Glomerular endothelial cell (primary cell): Measurements from ENCODE around the gene TRIP10. TPM values are rescaled to one million over a fixed set of nuclear protein-coding genes. Genes with fewer than 3 reads are reported as not detected.

Experiments used
- DNase-seq: peaks from one replicate; pipeline ENCODE4 v3.0.0-alpha.2; 2011; ENCODE audit warnings: low read depth, low spot score; ENCODE audit errors: extremely low read depth
- total RNA-seq: library from RNA; depleted of rRNA; stranded (reverse); fragments of >200 nt; gene quantifications from 2 replicates; pipeline ENCODE4 v1.2.3, GENCODE V29; 2015

Gene TRIP10
- total RNA-seq, 1 donor from 2014 or later = 83.8 TPM

DNA sequence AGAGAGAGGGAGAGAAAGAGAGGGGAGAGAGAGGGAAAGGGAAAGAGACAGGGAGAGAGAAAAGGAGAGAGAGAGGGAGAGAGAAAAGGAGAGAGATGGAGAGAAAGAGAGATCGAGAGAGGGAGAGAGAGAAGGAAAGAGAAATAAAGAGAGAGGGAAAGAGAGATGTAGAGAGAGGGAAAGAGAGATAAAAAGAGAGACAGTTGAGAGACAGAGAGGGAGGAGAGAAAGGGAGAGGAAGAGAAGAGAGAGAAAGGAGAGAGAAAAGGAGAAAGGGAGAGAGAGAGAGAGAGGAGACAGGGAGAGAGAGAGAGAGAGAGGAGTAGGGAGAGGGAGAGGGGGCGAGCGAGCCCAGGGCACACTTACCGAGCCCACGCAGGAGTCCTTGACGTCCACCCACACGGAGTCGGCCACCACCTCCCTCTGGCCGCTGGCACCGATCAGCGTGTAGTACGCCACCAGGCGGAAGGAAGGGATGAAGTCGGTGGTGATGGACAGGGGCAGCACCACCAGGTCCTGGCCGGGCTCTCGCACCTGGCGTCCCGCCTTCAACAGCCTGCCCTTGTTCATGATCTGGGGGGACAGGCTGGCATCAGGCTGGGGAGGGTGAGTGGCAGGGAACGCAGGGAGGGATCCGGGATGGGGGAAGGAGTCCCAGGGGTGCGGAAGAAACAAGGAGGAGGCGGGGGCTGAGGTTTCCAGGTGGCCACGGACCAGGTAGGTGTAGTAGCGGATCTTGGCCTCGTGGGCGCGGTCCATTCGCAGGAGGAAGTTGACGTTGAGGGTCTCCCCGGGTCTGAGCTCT, 29.0 kb upstream of the TRIP10 start:
- DNase-seq = no peak

DNA sequence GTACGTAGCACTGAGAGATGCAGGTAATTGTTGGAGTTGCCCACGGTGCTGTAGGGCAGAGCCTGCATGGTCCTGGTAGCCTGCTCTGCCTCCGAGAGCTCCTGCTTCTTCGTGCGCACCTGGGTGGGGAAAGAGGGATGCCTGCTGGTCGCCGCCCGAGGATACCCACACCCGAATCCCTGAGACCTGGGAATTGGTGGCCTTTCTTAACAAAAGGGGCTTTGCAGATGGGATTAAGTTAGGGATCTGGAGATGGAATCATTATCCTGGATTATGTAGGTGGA, 28.5 kb upstream of the TRIP10 start:
- no peak for DNase-seq

DNA sequence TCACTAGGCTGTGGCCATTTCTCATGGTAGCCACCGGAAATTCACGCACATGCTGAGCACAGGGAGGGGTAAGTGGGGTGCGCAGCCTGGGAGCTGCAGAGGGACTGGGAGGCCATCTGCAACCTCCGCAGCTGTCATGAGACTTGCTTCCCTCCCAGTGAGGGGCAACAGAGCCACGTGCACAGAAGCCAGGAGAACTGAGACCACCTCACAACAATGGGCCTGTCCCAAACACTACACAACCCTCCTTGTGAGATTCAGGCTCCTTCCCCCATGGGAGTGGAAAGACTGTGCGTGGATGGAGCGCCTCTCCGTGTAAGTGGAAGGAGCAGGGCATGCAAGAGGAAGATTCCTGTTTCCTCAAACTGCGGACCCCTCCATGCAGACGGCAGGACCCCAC, 27.9 kb upstream of the TRIP10 start:
- no peak for DNase-seq

DNA sequence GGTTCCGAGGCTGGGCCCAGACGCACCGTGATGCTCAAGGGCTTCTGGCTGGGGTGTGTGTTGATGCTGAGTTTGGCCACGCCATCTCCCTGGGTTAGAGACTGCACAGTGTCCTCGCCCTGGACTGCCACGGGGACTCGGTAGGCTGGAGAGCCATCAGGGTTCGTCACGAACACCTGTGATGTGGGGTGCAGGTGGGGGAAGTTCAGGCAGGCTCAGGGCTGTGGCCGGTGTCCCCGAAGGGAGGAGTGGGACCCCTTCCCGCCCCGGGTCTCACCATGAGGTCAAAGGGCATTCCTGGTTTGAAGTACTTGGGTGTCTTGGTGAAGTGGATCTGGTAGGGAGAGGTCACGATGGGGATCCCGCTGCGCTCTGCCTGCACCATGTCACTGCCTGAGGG, 27.2 kb upstream of the TRIP10 start:
- no peak for DNase-seq

DNA sequence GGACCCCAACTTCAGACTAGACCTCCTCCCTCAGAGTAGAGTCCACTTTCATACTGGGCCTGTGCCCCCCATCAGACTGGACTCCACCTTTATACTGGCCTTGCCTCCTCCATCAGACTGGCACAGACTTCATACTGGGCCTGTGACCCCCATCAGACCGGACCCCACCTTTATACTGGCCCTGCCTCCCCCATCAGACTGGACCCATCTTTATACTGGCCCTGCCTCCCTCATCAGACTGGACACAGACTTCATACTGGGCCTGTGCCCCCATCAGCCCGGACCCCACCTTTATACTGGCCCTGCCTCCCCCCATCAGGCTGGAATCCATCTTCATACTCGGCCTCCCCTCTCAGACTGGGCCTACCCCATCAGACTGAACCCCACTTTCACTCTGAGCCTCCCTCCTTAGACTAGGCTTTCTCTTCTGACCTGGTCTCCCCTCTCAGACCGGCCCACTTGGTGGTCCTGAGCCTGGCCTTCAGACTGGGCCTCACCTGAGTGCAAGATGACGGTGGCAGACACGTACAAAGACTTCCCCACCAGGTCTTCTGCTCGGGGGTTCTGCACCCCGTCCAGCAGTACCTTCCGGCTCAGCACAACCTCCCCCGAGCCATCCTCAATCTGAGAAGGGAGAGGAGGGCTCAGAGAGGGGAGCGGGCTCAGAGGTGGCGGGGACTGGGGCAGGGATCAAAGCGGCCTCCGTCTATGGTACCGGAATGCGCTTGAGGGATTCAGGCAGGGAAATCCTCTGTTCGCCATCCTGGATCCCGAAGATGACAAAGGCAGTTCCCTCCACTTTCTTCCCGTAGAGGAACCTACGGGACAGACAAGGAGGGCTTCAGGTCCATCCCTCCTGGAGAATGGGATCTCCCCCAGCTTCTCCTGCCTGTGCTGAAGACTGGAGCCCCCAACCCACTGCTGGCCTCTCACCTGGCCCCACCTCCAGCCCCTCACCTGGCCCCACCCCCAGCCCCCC, 26.5 kb upstream of the TRIP10 start:
- no peak for DNase-seq

DNA sequence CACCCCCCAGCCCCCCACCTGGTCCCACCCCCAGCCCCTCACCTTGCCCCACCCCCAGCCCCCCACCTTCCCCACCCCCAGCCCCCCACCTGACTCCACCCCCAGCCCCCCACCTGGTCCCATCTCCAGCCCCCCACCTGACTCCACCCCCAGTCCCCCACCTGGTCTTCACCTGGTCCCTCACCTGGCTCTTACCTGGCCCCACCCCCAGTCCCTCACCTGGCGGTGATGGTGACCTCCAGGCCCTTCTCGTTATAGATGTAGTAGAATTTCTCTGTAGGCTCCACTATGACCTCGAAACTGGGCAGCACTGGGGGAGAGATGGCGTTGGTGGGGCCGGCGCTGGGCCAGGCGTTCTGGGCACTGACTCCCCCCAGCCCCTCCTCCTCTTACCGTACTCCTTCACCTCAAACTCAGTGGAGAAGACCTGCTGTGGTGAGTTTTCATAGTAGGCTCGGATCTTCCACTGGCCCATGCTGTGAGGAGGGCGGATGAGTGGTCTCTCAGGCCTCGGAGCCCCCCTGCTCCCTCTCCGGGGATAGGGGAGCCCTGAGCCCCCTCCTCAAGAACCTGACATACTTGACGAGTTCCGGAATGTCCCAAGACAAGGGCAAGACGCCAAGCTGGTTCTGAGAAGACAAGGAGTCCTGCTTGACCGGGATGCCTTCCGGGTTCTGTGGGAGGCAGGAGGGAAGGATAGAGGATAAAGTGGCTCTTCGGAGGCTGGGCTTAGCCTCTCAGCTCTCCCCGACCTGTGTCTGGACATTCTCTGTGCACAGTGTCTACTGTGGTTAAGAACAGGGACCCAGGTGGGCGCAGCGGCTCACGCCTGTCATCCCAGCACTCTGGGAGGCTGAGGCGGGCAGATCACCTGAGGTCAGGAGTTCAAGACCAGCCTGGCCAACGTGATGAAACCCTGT, 25.4 kb upstream of the TRIP10 start:
- DNase-seq = no peak

DNA sequence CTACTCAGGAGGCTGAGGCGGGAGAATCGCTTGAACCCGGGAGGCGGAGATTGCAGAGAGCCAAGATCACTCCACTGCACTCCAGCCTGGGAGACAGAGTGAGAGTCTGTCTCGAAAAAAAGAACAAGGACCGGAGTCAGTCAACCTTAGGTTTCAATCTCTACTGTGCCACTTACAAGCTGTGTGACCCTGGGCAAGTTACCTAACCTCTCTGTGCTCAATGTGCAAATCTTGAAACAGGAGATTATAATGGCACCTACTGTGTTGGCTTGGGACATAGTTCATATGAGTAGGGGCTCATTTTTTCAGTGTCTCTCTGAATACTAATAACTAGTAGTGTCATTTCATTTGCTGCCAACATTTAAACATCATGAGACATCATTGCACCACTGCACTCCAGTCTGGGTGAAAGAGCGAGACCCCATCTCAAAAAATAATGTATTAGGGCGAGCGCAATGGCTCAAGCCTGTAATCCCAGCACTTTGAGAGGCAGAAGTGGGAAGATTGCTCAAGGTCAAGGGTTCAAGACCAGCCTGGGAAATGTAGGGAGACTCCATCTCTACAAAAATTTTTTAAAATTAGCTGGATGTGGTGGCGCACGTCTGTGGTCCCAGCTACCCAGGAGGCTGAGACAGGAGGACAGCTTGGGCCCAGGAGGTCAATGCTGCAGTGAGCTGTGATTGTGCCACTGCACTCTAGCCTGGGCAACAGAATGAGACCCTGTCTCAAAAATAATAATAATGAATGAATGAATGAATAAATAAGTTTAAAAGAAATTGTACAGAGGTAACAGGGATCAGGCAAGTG, 24.5 kb upstream of the TRIP10 start:
- no peak for DNase-seq

DNA sequence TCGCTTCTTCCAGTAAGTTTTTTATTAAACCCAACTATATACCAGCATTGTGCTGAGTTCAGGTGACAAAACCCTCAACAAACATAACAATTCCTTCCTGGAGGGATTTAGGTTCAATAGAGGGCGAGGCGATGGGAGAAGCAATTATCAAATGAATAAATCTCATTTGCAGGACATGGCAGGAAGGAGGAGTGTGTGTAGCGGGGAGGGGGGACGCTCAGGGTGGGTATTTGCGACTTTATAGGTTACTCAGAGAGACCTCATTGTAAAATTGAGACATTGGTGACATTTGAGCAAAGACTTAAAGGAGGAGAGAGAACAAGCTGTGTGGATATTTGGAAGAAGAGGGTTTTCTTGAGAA, 22.9 kb upstream of the TRIP10 start:
- DNase-seq = no peak

DNA sequence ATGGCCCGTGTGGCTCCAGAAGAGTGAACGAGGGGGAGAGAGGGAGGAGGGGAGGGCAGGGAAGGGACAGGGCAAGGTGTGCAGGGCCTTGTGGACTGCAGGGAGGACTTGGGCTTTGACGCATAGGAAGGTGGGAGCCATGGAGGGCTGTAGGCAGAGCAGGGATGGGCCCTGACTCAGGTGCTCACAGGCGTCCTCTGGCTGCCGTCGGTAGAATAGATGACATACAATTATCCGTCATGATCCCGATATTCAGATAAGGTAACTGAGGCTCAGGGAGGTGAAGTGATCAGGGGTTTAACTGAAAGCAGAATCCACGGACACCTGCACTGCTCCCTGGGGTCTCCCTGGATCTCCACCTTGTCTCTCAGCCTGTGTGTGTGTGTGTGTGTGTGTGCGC, 22.4 kb upstream of the TRIP10 start:
- no peak for DNase-seq

DNA sequence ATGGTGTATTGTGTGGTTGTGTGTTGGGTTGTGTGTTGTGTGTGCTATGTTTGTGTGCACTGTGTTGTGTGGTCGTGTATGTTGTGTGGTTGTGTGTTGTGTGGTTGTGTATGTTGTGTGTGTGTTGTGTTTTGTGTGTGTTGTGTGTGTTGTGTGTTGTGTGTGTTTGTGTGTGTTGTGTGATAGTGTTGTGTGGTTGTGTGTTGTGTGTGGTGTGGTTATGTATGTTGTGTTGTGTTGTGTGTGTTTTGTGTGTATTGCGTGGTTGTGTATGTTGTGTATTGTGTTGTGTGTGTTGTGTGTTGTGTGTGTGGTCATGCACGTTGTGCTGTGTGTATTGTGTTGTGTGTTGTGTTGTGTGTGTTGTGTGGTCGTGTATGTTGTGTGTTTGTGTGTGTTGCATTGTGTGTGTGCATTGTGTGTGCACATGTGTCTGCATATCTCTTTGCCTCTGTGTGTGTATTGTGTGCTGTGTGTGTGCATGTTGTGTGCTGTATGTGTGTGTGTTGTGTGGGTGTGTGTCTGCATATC, 22.0 kb upstream of the TRIP10 start:
- no peak for DNase-seq

DNA sequence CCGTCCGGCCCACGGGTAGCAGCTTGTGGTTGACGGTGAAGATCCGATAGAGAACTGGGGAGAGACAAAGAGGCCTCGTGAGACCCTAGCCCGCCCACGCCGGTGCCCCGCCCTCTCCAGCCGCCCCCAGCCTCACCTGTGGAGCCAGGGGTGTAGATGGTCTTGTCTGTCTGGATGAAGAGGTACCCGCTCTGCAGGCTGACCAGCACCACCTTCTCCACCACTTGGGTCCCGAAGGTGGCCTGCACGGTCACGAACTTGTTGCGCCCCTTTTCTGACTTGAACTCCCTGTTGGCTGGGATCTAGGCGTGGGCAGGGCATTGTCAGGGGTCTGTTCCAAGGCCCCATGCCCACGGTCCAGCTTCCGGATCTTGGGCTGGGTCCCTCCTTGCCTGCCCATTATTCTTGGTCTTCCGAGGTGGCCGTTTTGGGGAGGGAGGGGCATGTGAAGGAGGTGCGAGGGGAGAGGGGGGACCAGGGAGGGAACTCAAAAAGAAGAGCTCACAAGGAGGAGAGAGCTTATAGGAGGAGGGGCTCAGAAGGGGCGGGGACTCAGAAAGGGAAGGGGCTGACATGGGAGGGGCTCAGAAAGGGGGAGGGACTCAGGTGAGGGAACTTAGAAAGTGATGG, 21.3 kb upstream of the TRIP10 start:
- no peak for DNase-seq

DNA sequence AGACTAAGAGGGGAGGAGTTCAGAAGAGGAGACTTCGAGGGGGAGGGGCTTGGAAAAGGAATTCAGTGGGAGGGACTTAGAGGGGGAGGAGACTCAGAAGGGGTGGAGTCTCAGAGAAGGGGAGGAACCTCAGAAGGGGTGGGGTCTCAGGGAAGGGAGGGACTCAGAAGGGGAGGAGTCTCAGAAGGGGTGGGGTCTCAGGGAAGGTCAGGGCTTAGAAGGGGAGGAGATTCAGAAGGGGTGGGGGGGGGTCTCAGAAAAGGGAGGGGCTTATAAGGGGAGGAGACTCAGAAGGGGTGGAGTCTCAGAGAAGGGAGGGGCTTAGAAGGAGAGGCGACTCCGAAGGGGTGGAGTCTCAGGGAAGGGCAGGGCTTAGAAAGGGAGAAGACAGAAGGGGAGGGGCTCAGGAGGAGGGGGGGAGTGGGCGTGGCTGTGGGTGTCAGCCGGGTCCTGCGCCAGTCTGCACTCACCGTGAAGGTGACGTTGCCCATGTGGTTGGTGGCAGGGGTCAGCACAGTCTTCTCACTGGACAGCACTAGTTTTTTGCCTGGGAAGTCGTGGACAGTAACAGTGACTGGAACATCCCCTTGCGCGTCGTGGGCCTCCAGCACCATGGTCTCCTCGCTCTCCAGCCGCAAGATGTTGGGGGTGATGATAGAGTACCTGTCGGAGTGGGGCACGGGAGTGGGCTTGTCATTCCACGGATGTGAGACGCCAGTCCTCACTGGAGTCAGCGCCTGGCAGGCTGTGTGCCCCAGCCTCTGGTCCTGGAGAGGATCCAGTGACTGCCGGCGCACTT, 20.5 kb upstream of the TRIP10 start:
- no peak for DNase-seq

DNA sequence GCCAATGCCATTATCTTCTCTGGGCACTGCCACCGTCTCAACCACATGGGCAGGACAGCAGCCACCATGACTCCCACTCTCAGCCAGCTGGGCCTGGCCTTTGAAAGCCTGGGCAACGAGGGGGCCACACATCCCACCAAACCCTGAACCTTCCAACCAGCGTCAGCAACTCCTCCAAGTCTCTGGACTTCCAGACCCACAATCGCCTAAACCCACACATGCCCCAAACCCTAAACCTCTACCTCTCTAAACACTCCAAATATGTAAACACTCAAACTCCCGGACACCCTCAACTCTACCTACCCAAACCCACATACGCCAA, 20.0 kb upstream of the TRIP10 start:
- DNase-seq = no peak

DNA sequence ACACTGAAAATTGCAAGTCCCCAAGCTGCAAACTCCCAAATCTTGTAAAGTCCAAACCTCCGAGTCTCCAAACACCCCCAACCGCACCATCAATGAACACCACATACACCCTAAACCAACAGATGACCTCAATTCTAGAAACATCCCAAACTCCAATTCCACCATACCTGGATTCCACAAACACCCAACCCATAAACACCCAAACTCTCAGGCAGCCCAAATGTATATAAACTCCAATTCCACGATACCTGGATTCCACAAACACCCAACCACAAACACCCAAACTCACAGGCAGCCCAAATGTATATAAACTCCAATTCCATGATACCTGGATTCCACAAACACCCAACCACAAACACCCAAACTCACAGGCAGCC, 19.5 kb upstream of the TRIP10 start:
- DNase-seq = no peak

DNA sequence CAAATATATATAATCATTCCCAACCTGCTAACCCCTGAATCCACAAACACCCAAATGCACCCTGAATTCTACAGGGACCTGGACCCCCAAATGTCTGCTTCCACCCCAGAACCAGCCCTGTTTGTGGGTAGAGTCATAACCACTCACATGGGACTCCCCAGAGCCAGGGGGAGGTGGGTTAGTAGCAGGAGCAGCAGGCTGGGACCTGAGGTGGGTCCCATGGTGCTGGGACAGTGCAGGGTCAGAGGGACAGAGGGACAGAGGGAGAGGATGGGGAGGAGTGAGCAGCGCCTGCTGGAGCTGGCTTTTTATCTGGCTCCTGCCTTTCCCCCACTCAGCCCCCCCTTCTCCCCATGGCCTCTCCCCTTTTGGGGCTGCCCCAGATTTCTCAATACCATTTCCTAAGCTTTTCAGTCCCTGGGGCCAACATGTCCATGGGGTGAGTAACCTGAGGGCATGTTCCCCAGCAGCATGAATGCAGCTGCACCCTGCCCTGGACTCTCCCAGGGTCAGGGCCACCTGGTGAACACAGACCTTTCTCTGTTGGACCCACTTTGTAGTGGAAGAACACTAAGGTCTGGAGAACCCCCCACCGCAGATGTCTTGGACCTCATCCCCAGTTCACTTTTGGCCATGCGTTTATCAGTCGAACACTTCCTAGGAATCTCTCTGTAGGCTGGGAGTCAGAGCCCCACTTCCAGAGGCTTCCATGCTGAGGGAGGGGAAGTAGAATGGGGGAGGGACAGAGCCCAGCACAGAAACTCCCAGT, 18.9 kb upstream of the TRIP10 start, which contains the start of gene C3:
TSS of gene C3 (minus strand) at position 282 of the 769 bp plus-strand sequence. CDS start at position 221, 61 bp downstream.
- no peak for DNase-seq

DNA sequence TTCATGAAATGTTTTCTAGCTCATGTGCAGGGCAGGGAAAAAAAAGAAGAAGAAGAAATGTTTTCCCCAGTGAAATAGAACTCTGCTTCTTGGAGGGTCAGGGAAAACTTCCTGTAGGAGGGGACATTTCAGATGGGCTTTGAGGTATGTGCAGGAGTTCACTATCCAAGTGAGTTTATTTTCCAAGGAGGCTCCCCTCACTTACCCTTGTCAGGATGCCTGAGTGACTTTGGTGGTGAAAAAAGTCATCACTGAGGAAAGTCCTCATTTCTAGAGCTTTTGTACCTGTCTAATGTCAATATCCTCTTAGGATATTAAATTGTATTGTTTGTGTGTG, 18.4 kb upstream of the TRIP10 start:
- no peak for DNase-seq

DNA sequence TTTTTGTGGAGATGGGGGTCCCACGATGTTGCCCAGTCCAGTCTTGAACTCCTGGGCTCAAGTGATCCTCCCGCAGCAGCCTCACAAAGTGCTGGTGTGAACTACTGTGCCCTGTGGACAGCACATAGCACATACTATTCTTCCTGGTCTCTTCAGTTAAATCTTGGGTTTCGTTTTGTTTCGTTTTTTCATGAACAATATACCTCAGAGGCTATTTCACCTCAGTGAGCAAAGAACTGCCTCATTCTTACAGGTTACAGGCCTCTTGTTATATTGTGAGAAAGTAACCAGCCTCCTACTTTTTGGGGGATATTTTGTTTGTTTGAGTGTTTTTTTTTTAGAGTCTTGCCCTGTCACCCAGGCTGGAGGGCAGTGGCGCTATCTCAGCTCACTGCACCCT, 17.7 kb upstream of the TRIP10 start:
- DNase-seq = no peak

DNA sequence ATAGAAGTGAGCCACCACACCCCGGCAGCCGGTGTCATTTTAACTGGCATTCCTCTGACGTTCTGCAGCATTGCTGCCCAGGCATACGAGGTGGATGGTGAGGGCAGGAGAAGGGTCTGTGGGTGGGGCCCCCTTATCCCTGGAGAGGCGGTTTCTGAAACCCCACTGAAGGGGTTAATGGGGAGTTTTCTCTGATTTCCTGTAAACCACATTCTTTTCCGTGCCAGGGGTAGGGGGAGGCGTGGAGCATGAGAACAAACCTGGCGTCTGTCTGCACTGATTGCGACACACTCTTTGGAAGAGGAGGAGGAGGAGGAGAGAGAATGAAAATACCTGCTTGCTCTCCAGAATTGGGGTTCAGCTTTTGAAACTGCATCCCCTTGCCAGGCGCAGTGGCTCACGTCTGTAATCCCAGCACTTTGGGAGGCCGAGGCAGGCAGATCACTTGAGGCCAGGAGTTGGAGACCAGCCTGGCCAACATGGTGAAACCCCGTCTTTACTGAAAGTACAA, 16.3 kb upstream of the TRIP10 start:
- DNase-seq = no peak
